ENCODE data around the gene CARD9. TPM values are rescaled to one million over a fixed set of nuclear protein-coding genes. Genes with fewer than 3 reads are reported as not detected.
A peak's percentile ranks its signal among the peaks of the same experiment; 100 is the strongest.

The CARD9 gene
- total RNA-seq, 2 donors from 2014 or later, result 0.35 to 1.5 TPM

DNA sequence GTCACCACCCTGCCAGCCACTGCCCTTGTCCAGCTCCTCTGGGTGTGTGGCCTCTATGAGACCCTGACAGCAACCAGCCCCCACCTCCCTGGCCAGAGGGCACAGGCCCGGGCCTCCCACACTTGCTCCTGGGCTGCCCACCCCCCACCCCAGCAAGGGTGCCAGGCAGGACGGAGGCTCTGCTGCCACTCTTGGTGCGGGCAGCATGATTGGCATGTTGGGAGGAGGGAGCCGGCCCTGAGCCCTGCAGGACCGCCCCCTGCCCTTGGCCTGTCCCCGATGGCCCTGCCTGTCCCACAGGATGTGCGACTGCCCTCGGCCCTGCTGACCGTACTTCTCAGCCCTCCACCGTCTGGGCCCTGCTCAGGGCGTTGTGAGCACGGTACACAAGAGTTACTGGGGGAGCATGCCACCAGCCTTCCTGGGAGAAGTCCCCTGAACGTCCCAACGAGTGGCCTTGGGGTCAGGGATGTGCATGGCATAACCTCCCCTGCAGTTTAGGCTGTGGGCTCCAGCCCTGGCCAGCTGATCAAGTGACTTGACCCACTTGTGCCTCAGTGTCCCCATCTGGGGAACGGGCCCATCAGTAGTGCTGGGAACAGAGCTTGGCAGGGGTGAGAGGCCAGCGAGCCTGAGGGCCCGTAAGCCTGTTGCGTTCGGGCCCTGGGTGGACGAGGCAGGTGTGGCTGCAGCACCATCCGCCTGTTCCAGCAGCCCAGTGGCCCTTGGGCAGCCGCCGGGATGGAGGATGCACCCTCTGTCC is 30.2 kb downstream of the CARD9 start:
- H3K4me1 Mint-ChIP-seq, result peaks cover 4% of the 10 kb centered on the region
- H3K4me1 ChIP-seq (ENCODE audit: control insufficient read depth, insufficient read depth, low read length), result peaks cover 6% of the 10 kb centered on the region
- no peak for DNase-seq
- peak overlapping the region; percentile 50 for H3K4me3 Mint-ChIP-seq
- peak overlapping the region; percentile 90 for H3K27ac Mint-ChIP-seq
- H3K4me3 ChIP-seq (ENCODE audit: low read length), result no peak overlapping the region
- H3K27me3 ChIP-seq (ENCODE audit: control insufficient read depth, insufficient read depth, low read length, poor library complexity, severe bottlenecking), result no peaks in the 10 kb centered on the region
- TF ChIP-seq, protein P1, sequence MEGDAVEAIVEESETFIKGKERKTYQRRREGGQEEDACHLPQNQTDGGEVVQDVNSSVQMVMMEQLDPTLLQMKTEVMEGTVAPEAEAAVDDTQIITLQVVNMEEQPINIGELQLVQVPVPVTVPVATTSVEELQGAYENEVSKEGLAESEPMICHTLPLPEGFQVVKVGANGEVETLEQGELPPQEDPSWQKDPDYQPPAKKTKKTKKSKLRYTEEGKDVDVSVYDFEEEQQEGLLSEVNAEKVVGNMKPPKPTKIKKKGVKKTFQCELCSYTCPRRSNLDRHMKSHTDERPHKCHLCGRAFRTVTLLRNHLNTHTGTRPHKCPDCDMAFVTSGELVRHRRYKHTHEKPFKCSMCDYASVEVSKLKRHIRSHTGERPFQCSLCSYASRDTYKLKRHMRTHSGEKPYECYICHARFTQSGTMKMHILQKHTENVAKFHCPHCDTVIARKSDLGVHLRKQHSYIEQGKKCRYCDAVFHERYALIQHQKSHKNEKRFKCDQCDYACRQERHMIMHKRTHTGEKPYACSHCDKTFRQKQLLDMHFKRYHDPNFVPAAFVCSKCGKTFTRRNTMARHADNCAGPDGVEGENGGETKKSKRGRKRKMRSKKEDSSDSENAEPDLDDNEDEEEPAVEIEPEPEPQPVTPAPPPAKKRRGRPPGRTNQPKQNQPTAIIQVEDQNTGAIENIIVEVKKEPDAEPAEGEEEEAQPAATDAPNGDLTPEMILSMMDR (conservative IDR thresholded peaks at IDR 0.05), result no peak
- H3K36me3 Mint-ChIP-seq (ENCODE audit: low read depth), result no peaks in the 10 kb centered on the region
- peak overlapping the region; percentile 94 for H3K27ac ChIP-seq (ENCODE audit: low read depth, low read length)
- no peaks in the 10 kb centered on the region for H3K9me3 Mint-ChIP-seq
- no peaks in the 10 kb centered on the region for H3K36me3 ChIP-seq (ENCODE audit: control insufficient read depth, insufficient read depth, low read length)
- H3K9ac ChIP-seq (ENCODE audit: extremely low read depth, low read length, poor library complexity, severe bottlenecking), result peak overlapping the region; percentile 67
- WGBS, 2 experiments (ENCODE audit: insufficient coverage in 1 of 2, insufficient read length in 1 of 2), result 84 to 95% methylated on average over 11 to 23 of the region's 23 CpGs
- no peaks in the 10 kb centered on the region for H3K27me3 Mint-ChIP-seq (ENCODE audit: insufficient read depth)
- H3K9me3 ChIP-seq (ENCODE audit: control insufficient read depth, low read length), result no peaks in the 10 kb centered on the region

DNA sequence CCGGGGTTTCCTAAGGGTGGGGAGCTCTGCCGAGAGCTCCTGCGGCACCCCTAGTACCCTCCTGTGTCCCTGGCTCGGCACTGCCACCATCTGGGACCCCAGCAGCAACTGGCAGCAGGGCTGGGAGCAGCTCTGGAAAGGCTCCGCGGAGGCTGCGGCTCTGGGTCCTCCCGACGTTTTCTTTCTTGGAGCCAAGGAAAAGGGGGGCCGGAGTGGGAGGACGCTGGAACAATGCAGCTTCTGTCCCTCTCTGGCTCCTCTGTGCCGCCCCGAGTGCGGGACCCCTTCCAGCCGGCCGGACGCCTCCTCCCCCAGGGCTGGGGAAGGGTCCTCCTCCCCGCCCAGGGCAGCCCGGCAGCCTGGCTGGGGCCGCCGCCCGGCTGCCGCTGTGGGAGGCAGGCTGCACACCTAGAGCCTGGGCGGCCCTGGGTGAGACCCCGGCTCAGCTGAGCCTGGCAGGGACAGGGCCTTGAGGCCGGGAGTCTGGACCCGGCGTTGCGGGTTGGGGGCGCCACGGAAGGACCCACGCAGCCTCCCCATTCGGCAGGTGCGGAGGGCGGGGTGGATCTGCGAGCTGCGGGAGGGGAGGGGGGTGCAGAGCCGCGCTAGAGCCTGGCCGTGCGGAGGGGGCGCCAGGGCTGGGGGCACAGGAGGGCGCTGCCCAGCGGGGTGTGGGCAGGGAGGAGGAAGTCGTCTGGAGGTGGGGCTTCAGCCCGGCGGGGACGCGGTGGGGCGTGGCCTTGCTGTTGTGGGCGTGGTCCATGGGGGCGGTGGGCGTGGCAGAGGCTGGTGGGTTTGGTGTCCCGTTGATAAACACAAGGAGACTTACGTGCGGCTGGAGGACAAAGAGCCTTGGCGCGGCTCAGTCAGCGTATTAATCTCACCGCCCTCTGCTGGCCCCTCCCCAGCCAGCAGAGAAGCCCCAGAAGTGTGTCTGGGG is 31.0 kb downstream of the CARD9 start:
- peak overlapping the region; percentile 94 for H3K27ac ChIP-seq (ENCODE audit: low read depth, low read length)
- no peaks in the 10 kb centered on the region for H3K36me3 ChIP-seq (ENCODE audit: control insufficient read depth, insufficient read depth, low read length)
- peak overlapping the region; percentile 67 for H3K9ac ChIP-seq (ENCODE audit: extremely low read depth, low read length, poor library complexity, severe bottlenecking)
- 23 to 32% methylated on average over 36 to 60 of the region's 60 CpGs for WGBS, 2 experiments (ENCODE audit: insufficient coverage in 1 of 2, insufficient read length in 1 of 2)
- TF ChIP-seq, protein P1 (conservative IDR thresholded peaks at IDR 0.05), result peak; percentile 38
- Mint-ChIP-seq H3K9me3 (no peaks in the 10 kb centered on the region), H3K4me1 (peaks cover 4% of the 10 kb centered on the region), H3K27me3 (ENCODE audit: insufficient read depth) (no peaks in the 10 kb centered on the region), H3K27ac (peak overlapping the region; percentile 87), H3K4me3 (peak overlapping the region; percentile 50), H3K36me3 (ENCODE audit: low read depth) (no peaks in the 10 kb centered on the region)
- no peaks in the 10 kb centered on the region for H3K9me3 ChIP-seq (ENCODE audit: control insufficient read depth, low read length)
- H3K4me3 ChIP-seq (ENCODE audit: low read length), result no peak overlapping the region
- H3K27me3 ChIP-seq (ENCODE audit: control insufficient read depth, insufficient read depth, low read length, poor library complexity, severe bottlenecking), result no peaks in the 10 kb centered on the region
- peaks cover 6% of the 10 kb centered on the region for H3K4me1 ChIP-seq (ENCODE audit: control insufficient read depth, insufficient read depth, low read length)
- peak; percentile 99 for DNase-seq

DNA sequence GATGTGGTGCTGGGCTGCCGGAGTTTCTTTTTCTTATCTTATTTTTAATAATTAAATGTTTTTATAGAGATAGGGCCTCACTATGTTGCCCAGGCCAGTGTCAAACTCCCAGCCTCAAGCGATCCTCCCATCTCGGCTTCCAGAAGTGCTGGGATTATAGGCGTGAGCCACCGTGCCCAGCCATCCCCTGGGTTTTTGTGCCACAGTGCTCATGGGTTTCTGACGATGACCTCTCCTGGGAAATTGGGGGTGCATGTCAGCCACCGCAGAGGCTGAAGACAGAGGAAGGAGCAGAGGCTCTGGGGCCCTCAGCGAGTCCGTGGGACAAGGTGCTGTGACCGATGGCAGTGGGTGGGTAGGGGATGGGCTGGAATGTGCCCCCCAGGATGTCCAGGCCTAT is 31.7 kb downstream of the CARD9 start:
- H3K27me3 ChIP-seq (ENCODE audit: control insufficient read depth, insufficient read depth, low read length, poor library complexity, severe bottlenecking), result no peaks in the 10 kb centered on the region
- H3K4me1 Mint-ChIP-seq, result peaks cover 4% of the 10 kb centered on the region
- H3K9me3 Mint-ChIP-seq, result no peaks in the 10 kb centered on the region
- no peaks in the 10 kb centered on the region for H3K36me3 ChIP-seq (ENCODE audit: control insufficient read depth, insufficient read depth, low read length)
- no peaks in the 10 kb centered on the region for H3K27me3 Mint-ChIP-seq (ENCODE audit: insufficient read depth)
- peaks cover 6% of the 10 kb centered on the region for H3K4me1 ChIP-seq (ENCODE audit: control insufficient read depth, insufficient read depth, low read length)
- no peak overlapping the region for H3K4me3 ChIP-seq (ENCODE audit: low read length)
- no peak for DNase-seq
- H3K27ac Mint-ChIP-seq, result no peak overlapping the region
- H3K36me3 Mint-ChIP-seq (ENCODE audit: low read depth), result no peaks in the 10 kb centered on the region
- 94 to 95% methylated on average over 5 to 9 of the region's 10 CpGs for WGBS, 2 experiments (ENCODE audit: insufficient coverage in 1 of 2, insufficient read length in 1 of 2)
- H3K9me3 ChIP-seq (ENCODE audit: control insufficient read depth, low read length), result no peaks in the 10 kb centered on the region
- H3K27ac ChIP-seq (ENCODE audit: low read depth, low read length), result peak overlapping the region; percentile 94
- TF ChIP-seq, protein P1 (conservative IDR thresholded peaks at IDR 0.05), result no peak
- H3K4me3 Mint-ChIP-seq, result peak overlapping the region; percentile 50
- H3K9ac ChIP-seq (ENCODE audit: extremely low read depth, low read length, poor library complexity, severe bottlenecking), result no peak overlapping the region
